ENCODE data around the gene CLEC16A. TPM values are rescaled to one million over a fixed set of nuclear protein-coding genes. Genes with fewer than 3 reads are reported as not detected.
A peak's percentile ranks its signal among the peaks of the same experiment; 100 is the strongest.

The CLEC16A gene
- total RNA-seq, 1 donor from 2014 or later: 34.6 TPM

- no peak overlapping the region for H3K4me3 ChIP-seq
- peaks cover 12% of the 10 kb centered on the region for H3K36me3 ChIP-seq
- no peak for TF ChIP-seq CTCF (IDR thresholded peaks at IDR 0.05)
- H3K4me1 ChIP-seq: no peaks in the 10 kb centered on the region
- DNase-seq: no peak
- peak in 1 of 2 donors; percentile 22 for ATAC-seq
- H3K27me3 ChIP-seq (ENCODE audit: low read depth): no peaks in the 10 kb centered on the region
- intact Hi-C loops (cut with DNase I): no loop called here
- H3K9me3 ChIP-seq: no peaks in the 10 kb centered on the region
- H3K27ac ChIP-seq: no peak overlapping the region
Observed at GRCh38 chr16:11161974-11162373, 217.6 kb downstream of the CLEC16A start.

GRCh38 chr16:11162586-11163268 is 218.4 kb downstream of the CLEC16A start:
- no peak for ATAC-seq

GRCh38 chr16:11163761-11164261 is 219.4 kb downstream of the CLEC16A start:
- DNase-seq (no peak), ATAC-seq (no peak)
- Histone ChIP-seq H3K4me1 (no peaks in the 10 kb centered on the region), H3K4me3 (no peak overlapping the region), H3K27me3 (ENCODE audit: low read depth) (no peaks in the 10 kb centered on the region), H3K27ac (no peak overlapping the region), H3K36me3 (peaks cover 29% of the 10 kb centered on the region), H3K9me3 (no peaks in the 10 kb centered on the region)
- no peak for TF ChIP-seq CTCF (IDR thresholded peaks at IDR 0.05)
- intact Hi-C loops (cut with DNase I): no loop called here

More at GRCh38 chr16:11162586-11163268, 218.4 kb downstream of the CLEC16A start:
- H3K36me3 ChIP-seq: peaks cover 19% of the 10 kb centered on the region
- no peak overlapping the region for H3K27ac ChIP-seq
- H3K4me1 ChIP-seq: no peaks in the 10 kb centered on the region
- H3K27me3 ChIP-seq (ENCODE audit: low read depth): no peaks in the 10 kb centered on the region
- no peak for TF ChIP-seq CTCF (IDR thresholded peaks at IDR 0.05)
- H3K9me3 ChIP-seq: no peaks in the 10 kb centered on the region
- no peak overlapping the region for H3K4me3 ChIP-seq
- intact Hi-C loops (cut with DNase I): no loop called here
- DNase-seq: no peak

GRCh38 chr16:11164482-11165270 is 220.3 kb downstream of the CLEC16A start:
- intact Hi-C loops (cut with DNase I): no loop called here
- no peaks in the 10 kb centered on the region for H3K9me3 ChIP-seq
- ATAC-seq (no peak), DNase-seq (no peak)
- no peak overlapping the region for H3K4me3 ChIP-seq
- peaks cover 29% of the 10 kb centered on the region for H3K36me3 ChIP-seq
- H3K4me1 ChIP-seq: no peaks in the 10 kb centered on the region
- H3K27me3 ChIP-seq (ENCODE audit: low read depth): no peaks in the 10 kb centered on the region
- no peak overlapping the region for H3K27ac ChIP-seq
- no peak for TF ChIP-seq CTCF (IDR thresholded peaks at IDR 0.05)

GRCh38 chr16:11165349-11165748 is 221.0 kb downstream of the CLEC16A start:
- intact Hi-C loops (cut with DNase I): no loop called here
- H3K4me3 ChIP-seq: no peak overlapping the region
- H3K27me3 ChIP-seq (ENCODE audit: low read depth): no peaks in the 10 kb centered on the region
- H3K27ac ChIP-seq: no peak overlapping the region
- peaks cover 32% of the 10 kb centered on the region for H3K36me3 ChIP-seq
- no peaks in the 10 kb centered on the region for H3K4me1 ChIP-seq
- TF ChIP-seq CTCF (IDR thresholded peaks at IDR 0.05): no peak
- DNase-seq: no peak
- no peaks in the 10 kb centered on the region for H3K9me3 ChIP-seq
- ATAC-seq: no peak

Measured in lower lobe of right lung (tissue), 2 donors.